CD4-positive, alpha-beta T cell treated with Interleukin-6 for 4 hours (primary cell): ENCODE data around the gene UQCRC1.
"Not testable (repeated sequence)": the region's sequence is repeated elsewhere in the genome, so short reads cannot be mapped to it uniquely, and the experiment has no call there.

Experiments used
- DNase-seq: peaks from one replicate; pipeline ENCODE4 v3.0.0-alpha.2; 2020; ENCODE audit warnings: mixed read lengths

The UQCRC1 gene

DNA sequence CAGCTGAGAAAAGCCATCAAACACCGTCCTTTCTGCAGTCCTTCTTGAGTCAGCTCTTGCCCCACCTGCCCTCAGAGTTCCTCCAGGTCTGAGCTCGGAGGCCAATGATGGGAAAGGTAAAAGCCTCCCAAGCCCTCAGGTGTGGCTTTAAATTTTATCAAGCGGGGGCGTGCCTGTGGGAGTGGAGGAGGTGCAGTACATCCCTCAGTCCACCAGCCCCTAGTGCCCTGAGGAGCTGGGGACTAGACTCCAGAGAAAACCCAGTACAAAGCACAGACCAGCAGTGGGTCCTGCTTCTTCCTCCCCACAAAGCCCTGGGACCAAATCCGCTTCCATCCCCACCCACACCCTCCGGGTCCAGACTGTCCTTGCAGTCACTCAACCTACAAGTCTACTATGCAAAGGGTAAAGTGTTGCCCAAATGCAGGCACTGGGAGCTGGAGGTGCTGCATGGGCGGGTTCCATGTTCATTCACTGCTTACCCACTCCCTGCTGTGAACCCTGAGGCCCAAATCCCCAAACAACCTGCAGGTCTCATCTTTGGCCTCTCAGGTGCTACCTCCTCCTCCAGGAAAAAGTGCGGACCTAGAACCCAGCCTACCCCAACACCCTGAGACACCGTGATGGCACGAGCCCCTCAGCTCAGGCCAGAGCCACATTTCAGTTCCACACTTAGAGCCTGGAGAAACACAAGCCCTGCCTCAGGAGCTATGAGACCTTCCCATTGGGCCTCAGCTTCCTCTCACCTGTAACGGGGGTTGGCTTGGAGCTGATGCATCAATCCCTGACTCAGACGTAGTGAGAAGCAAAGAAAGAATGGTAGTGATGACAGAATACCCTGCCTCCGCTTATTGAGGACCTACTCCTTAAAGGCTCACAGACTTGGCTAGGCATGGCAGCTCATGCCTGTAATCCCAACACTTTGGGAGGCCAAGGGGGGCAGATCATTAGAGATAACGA lies 55.3 kb downstream of the UQCRC1 start:
- DNase-seq, result no peak

DNA sequence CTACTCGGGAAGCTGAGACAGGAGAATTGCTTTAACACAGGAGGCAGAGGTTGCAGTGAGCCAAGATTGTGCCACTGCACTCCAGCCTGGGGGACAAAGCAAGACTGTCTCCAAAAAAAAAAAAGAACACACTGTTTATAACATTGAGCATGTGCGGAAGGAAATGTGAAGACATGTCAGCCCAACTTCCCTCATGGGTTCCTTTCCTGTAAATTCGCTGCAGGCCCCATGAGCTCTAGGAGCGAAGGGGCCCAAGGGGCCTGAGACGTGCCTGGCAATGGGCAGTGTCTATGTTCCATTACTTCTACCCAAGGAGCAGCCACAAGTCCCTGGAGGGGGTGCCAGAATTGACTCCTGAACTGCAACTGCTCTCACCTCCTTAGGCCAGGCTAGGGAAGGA lies 56.1 kb downstream of the UQCRC1 start:
- DNase-seq, result no peak

DNA sequence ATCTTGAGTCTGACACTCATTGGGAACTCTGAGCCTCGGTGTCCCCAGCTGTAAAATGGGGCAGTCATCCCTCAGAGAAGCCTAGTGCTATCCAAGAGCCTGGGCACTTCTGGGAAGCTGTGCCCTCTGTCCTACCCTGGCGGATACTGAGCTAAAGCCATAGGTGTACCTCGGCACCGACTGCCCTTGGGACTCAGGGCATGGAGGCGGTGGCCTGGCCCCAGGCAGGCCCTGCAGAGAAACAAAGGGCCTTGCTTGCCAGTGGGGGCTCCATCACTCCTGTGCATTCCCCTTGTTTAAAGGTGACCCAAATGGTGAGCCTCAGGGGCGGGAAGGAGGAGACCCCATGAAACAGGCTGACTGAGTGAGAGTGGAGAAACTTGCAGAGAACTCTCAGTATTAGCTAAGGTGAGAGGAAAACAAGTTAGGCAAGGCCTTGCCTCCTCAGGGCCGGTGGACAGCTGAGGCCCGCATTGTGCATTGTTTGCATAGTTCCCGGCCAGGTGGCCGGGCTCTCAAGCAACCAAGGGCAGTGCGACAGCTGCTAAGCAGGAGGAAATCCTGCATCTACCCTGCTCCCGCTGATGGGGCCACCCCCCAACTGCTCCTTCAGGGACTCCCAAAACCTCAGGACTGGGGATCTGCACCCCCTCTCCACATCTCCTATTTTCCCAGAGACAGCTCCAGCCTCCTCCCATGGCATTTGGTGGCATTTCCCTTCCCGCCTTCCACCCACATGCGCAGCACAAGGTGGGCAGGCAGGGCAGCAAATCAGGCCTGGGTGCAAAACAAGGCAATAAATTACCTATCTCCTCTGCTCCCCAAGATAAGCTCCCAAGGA lies 57.1 kb downstream of the UQCRC1 start:
- no peak for DNase-seq

DNA sequence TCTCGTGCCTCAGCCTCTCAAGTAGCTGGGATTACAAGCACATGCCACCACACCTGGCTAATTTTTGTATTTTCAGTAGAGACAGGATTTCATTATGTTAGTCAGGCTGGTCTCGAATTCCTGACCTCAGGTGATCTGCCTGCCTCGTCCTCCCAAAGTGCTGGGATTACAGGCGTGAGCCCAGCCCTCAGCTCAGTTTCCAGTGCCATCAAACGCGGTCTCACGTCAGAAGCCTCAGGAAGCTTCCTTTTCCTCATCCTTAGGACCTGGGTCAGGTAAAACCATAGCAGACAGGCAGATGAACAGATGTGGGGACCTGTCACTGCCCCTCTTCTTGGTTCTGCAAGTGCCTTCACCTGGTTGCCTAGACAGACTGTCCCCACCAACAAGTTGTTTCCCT lies 57.8 kb downstream of the UQCRC1 start:
- DNase-seq, result not testable (repeated sequence)
